HL-60 (cell line): ENCODE results near the gene OS9.

Source experiments
- CTCF ChIP-seq: IDR thresholded peaks from one replicate; pipeline ENCODE4 v1.5.1; 2011; ENCODE audit warnings: low read length, control low read depth, inconsistent platforms; ENCODE audit not compliant: insufficient read depth
- POLR2AphosphoS5 ChIP-seq: IDR thresholded peaks from 2 replicates; pipeline ENCODE4 v1.6.1; 2012; ENCODE audit warnings: low read depth

- TF ChIP-seq CTCF (peak; percentile 22), POLR2AphosphoS5 (no peak)
Measured at GRCh38 chr12:57759360-57759980, 65.5 kb downstream of the OS9 start.
